ENCODE data around the gene GCLM. TPM values are rescaled to one million over a fixed set of nuclear protein-coding genes. Genes with fewer than 3 reads are reported as not detected.

The GCLM gene
- total RNA-seq, 2 experiments from 2014 or later = 19.6 to 21.2 TPM

Other genes with a start within 250 kb of the GCLM start
- under 1 TPM; 0.46 to 0.99 TPM for gene BCAR3, start 227.6 kb downstream of the GCLM start, total RNA-seq
- 100 to 1,000 TPM; 107 to 108 TPM for gene DNTTIP2, start 30.2 kb downstream of the GCLM start, total RNA-seq
- gene ABCA4, start 211.7 kb upstream of the GCLM start, total RNA-seq = not detected